ENCODE measurements around the gene ACTN2.

DNA sequence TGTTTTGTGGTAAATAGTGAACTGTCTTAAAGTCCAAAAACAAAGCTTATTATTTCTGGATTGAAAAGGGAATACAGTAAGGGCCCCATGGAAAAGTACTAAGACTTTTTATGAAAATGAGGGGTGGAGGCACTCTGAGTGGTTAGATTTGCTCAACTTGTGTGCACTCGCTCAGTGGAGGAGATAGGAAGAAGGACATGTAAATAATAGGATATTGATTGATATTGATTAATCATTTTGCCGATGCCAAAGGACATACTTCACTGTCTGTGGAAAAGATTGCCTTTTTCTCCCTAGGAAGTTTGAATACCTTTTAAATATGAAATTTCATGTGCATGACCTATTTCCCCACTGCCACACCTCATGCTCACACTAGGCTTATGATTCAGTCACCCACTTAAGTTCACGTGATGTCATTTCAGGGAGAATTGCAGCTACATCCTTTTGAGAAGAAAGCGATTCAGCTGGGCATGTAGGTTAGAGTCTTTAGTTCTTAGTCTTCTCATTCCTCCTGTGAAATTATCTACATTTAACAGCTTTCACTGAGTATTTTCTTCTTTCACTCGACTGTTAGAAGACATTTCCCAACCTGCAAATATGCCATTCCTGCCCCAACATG is 113.8 kb downstream of the ACTN2 start:
- TF ChIP-seq, protein P1, sequence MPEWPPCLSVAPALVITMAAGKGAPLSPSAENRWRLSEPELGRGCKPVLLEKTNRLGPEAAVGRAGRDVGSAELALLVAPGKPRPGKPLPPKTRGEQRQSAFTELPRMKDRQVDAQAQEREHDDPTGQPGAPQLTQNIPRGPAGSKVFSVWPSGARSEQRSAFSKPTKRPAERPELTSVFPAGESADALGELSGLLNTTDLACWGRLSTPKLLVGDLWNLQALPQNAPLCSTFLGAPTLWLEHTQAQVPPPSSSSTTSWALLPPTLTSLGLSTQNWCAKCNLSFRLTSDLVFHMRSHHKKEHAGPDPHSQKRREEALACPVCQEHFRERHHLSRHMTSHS (tag by site-specific recombination; IDR thresholded peaks at IDR 0.05): no peak
- no peak for TF ChIP-seq YY1 (tag by site-specific recombination; IDR thresholded peaks at IDR 0.05)
